NCI-H2227 (cell line): ENCODE data around the gene GAP43.
"Not testable (repeated sequence)": the region's sequence is repeated elsewhere in the genome, so short reads cannot be mapped to it uniquely, and the experiment has no call there.

Source experiments
- DNase-seq: peaks from one replicate; lab custom pipeline; 2025; ENCODE audit not compliant: unreplicated experiment; lab: John Stamatoyannopoulos, UW

The GAP43 gene

GRCh38 chr3:115752978-115753377 is 129.7 kb downstream of the GAP43 start:
- not testable (repeated sequence) for DNase-seq

GRCh38 chr3:115758076-115758763 is 134.9 kb downstream of the GAP43 start:
- DNase-seq, result no peak

GRCh38 chr3:115760716-115761115 is 137.4 kb downstream of the GAP43 start:
- no peak for DNase-seq

- no peak for DNase-seq
Measured at GRCh38 chr3:115761927-115762305, 138.6 kb downstream of the GAP43 start.

GRCh38 chr3:115766587-115767482 is 143.5 kb downstream of the GAP43 start:
- DNase-seq, result no peak

GRCh38 chr3:115768661-115769060 is 145.4 kb downstream of the GAP43 start:
- no peak for DNase-seq
